ENCODE measurements around the gene TEX29. TPM values are rescaled to one million over a fixed set of nuclear protein-coding genes. Genes with fewer than 3 reads are reported as not detected.

TEX29 gene
- total RNA-seq, 1 donor from 2014 or later = not detected

DNA sequence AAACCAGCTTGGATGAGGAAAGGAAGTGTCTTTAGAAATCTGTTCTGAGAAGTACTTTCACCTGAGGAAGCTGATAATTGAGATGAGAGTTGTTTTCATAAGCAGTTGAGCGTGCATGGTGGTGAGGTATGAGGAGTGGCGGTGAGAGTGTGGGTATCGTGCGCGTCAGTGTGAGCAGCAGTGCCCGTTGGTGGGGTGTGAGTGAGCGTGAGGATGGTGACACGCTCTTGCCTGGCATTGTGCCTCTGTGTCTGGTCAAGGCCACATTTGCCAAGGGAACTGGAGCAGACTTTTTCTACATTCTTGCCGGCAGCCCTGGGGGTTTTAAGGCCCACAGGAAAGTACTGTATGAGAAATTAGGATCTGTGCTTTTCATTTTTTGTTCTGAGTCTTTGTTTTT is 36.5 kb upstream of the TEX29 start:
- no peak overlapping the region for H3K4me3 Mint-ChIP-seq
- TF ChIP-seq, protein P1, sequence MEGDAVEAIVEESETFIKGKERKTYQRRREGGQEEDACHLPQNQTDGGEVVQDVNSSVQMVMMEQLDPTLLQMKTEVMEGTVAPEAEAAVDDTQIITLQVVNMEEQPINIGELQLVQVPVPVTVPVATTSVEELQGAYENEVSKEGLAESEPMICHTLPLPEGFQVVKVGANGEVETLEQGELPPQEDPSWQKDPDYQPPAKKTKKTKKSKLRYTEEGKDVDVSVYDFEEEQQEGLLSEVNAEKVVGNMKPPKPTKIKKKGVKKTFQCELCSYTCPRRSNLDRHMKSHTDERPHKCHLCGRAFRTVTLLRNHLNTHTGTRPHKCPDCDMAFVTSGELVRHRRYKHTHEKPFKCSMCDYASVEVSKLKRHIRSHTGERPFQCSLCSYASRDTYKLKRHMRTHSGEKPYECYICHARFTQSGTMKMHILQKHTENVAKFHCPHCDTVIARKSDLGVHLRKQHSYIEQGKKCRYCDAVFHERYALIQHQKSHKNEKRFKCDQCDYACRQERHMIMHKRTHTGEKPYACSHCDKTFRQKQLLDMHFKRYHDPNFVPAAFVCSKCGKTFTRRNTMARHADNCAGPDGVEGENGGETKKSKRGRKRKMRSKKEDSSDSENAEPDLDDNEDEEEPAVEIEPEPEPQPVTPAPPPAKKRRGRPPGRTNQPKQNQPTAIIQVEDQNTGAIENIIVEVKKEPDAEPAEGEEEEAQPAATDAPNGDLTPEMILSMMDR (IDR thresholded peaks at IDR 0.05) = no peak
- TF ChIP-seq EZH2phosphoT487 (IDR thresholded peaks at IDR 0.05) = no peak
- TF ChIP-seq EZH2 (IDR thresholded peaks at IDR 0.05) = no peak
- H3K27ac ChIP-seq = no peak overlapping the region

DNA sequence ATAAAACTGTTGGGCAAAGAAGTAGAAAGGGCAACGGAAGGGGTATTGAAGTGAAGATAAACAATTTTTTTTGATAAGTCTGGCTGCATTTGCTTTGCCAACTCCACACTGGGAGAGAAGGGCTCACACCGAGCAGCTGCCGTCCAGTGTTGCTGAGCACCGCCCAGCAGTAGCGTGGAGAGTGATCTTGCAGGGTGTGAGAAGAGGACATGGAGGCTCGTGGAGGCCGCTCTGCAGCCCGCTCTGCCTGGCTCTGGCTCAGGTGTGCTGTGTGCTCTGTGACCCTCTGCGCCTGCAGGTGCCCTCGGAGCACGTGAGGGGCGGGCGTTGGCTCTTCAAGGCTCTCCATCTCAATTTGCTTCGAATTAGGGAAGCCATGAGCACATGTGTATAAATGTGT is 35.9 kb upstream of the TEX29 start:
- Histone ChIP-seq H3K27me3 (no peaks in the 10 kb centered on the region), H2AFZ (replicated peaks) (no peak overlapping the region), H3K36me3 (no peaks in the 10 kb centered on the region), H3K4me3 (no peak overlapping the region), H3K27ac (no peak overlapping the region), H3K4me2 (no peak overlapping the region), H3K9me3 (ENCODE audit: low read depth) (no peaks in the 10 kb centered on the region), H3K9ac (no peak overlapping the region), H4K20me1 (ENCODE audit: low read depth) (peaks cover 9% of the 10 kb centered on the region), H3K4me1 (peaks cover 3% of the 10 kb centered on the region), H3K79me2 (ENCODE audit: low read depth) (no peaks in the 10 kb centered on the region), H3F3A (ENCODE audit: low read depth) (peaks cover 9% of the 10 kb centered on the region)
- no peak for DNase-seq (ENCODE audit: low spot score)
- no peak for TF ChIP-seq EZH2phosphoT487 (IDR thresholded peaks at IDR 0.05)
- TF ChIP-seq, protein P1 (IDR thresholded peaks at IDR 0.05) = no peak
- no peak for TF ChIP-seq EZH2 (IDR thresholded peaks at IDR 0.05)
- no peaks in the 10 kb centered on the region for H3K4me1 Mint-ChIP-seq
- no peaks in the 10 kb centered on the region for H3K27me3 Mint-ChIP-seq (ENCODE audit: insufficient read depth, low read depth)
- peaks cover 33% of the 10 kb centered on the region for H3K36me3 Mint-ChIP-seq
- H3K27ac Mint-ChIP-seq = no peak overlapping the region
- no peak overlapping the region for H3K4me3 Mint-ChIP-seq
- H3K9me3 Mint-ChIP-seq = no peaks in the 10 kb centered on the region

More for the DNA sequence above, 36.5 kb upstream of the TEX29 start:
- Histone ChIP-seq H2AFZ (replicated peaks) (no peak overlapping the region), H3K79me2 (ENCODE audit: low read depth) (no peaks in the 10 kb centered on the region), H3K4me3 (no peak overlapping the region), H3K27me3 (no peaks in the 10 kb centered on the region), H4K20me1 (ENCODE audit: low read depth) (peaks cover 4% of the 10 kb centered on the region), H3F3A (ENCODE audit: low read depth) (peaks cover 3% of the 10 kb centered on the region), H3K4me2 (no peak overlapping the region), H3K9me3 (ENCODE audit: low read depth) (no peaks in the 10 kb centered on the region), H3K4me1 (no peaks in the 10 kb centered on the region), H3K9ac (no peak overlapping the region), H3K36me3 (no peaks in the 10 kb centered on the region)
- no peak overlapping the region for H3K27ac Mint-ChIP-seq
- peaks cover 29% of the 10 kb centered on the region for H3K36me3 Mint-ChIP-seq
- H3K27me3 Mint-ChIP-seq (ENCODE audit: insufficient read depth, low read depth) = no peaks in the 10 kb centered on the region
- no peaks in the 10 kb centered on the region for H3K4me1 Mint-ChIP-seq
- no peaks in the 10 kb centered on the region for H3K9me3 Mint-ChIP-seq
- no peak for DNase-seq (ENCODE audit: low spot score)

DNA sequence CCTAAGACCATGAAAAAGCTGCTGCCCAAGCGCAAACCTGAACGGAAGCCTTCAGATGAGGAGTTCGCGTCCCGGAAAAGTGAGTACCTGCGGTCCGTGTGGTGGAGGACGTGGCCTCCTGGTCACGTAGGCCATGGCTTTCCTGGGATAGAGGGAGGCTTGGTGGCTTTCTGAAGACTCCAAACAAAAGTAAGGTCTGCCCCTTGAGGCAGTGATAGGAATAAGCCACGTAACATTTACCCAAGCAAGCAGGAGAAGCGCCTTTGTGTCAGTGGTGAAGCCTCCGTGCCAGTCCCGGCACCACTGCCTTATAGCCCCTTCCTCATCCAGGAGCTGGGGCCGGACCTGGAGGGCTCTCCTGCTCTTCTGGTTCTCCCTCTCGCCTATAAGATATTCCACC is 34.3 kb upstream of the TEX29 start:
- Histone ChIP-seq H4K20me1 (ENCODE audit: low read depth) (peaks cover 11% of the 10 kb centered on the region), H3K79me2 (ENCODE audit: low read depth) (no peaks in the 10 kb centered on the region), H3K36me3 (no peaks in the 10 kb centered on the region), H3K27me3 (no peaks in the 10 kb centered on the region), H3K4me2 (no peak overlapping the region), H3K4me1 (peaks cover 7% of the 10 kb centered on the region), H3K27ac (no peak overlapping the region), H3K9me3 (ENCODE audit: low read depth) (no peaks in the 10 kb centered on the region), H3F3A (ENCODE audit: low read depth) (peaks cover 13% of the 10 kb centered on the region), H3K4me3 (no peak overlapping the region), H3K9ac (no peak overlapping the region), H2AFZ (replicated peaks) (no peak overlapping the region)
- Mint-ChIP-seq H3K27ac (no peak overlapping the region), H3K27me3 (ENCODE audit: insufficient read depth, low read depth) (no peaks in the 10 kb centered on the region), H3K9me3 (no peaks in the 10 kb centered on the region), H3K36me3 (peaks cover 24% of the 10 kb centered on the region), H3K4me3 (no peak overlapping the region), H3K4me1 (no peaks in the 10 kb centered on the region)
- no peak for DNase-seq (ENCODE audit: low spot score)
- TF ChIP-seq EZH2phosphoT487 (IDR thresholded peaks at IDR 0.05) (no peak), EZH2 (IDR thresholded peaks at IDR 0.05) (no peak)
- TF ChIP-seq, protein P1 (IDR thresholded peaks at IDR 0.05) = no peak
